ENCODE results near the gene USP15.

DNA sequence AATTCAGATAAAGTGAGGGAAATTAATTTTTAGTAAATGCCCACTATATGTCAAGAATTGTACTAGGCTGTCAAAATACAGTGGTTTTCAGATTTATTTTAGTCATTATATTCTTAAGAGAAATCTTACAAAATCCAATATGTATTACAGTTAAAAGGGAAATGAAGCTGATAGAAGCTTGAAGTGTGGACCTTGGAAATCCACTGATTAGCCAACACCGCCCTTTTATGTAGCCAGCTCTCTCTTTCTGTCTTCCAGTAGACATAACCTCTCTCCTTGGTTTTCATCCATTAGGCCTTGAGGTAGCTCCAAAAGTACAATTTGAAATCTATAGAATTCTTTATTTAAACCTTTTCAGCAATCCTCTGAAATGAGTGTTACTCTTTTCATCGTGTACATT lies 63.2 kb downstream of the USP15 start:
- TF ChIP-seq, protein P1, sequence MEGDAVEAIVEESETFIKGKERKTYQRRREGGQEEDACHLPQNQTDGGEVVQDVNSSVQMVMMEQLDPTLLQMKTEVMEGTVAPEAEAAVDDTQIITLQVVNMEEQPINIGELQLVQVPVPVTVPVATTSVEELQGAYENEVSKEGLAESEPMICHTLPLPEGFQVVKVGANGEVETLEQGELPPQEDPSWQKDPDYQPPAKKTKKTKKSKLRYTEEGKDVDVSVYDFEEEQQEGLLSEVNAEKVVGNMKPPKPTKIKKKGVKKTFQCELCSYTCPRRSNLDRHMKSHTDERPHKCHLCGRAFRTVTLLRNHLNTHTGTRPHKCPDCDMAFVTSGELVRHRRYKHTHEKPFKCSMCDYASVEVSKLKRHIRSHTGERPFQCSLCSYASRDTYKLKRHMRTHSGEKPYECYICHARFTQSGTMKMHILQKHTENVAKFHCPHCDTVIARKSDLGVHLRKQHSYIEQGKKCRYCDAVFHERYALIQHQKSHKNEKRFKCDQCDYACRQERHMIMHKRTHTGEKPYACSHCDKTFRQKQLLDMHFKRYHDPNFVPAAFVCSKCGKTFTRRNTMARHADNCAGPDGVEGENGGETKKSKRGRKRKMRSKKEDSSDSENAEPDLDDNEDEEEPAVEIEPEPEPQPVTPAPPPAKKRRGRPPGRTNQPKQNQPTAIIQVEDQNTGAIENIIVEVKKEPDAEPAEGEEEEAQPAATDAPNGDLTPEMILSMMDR (IDR thresholded peaks at IDR 0.05; ENCODE audit: low read length), result no peak
- TF ChIP-seq EZH2phosphoT487 (IDR thresholded peaks at IDR 0.05; ENCODE audit: low read length), result no peak
- TF ChIP-seq EZH2 (optimal IDR thresholded peaks at IDR 0.05; ENCODE audit: low read depth, low read length), result no peak

Data from MM.1S (cell line).